T-helper 9 cell (primary cell): ENCODE data around the gene YIF1B.
"Not testable (repeated sequence)": the region's sequence is repeated elsewhere in the genome, so short reads cannot be mapped to it uniquely, and the experiment has no call there.

Experiments used
- DNase-seq: peaks from one replicate; pipeline ENCODE4 v3.0.0-alpha.2; 2020
- total RNA-seq, 2 donors: gene quantifications; one replicate each; lab custom pipeline; 2026; lab: John Stamatoyannopoulos, UW

The YIF1B gene
- total RNA-seq, result 14.0 to 22.0 reads per million in 2 donors

GRCh38 chr19:38315657-38316476 is at the start of gene YIF1B:
Gene YIF1B, minus strand, starts transcription at chr19:38315947. Its CDS starts 30 bp downstream, at chr19:38315917.
- DNase-seq, result peak; percentile 92

- DNase-seq, result not testable (repeated sequence)
Observed at GRCh38 chr19:38362946-38363688, 47.4 kb upstream of the YIF1B start.

- DNase-seq, result peak; percentile 57
Observed at GRCh38 chr19:38362076-38362945, 46.6 kb upstream of the YIF1B start.

- peak; percentile 48 for DNase-seq
Observed at GRCh38 chr19:38361633-38362075, 45.9 kb upstream of the YIF1B start.

- DNase-seq, result no peak
Observed at GRCh38 chr19:38360839-38361631, 45.3 kb upstream of the YIF1B start.

GRCh38 chr19:38360351-38360750 is 44.6 kb upstream of the YIF1B start:
- DNase-seq, result no peak

GRCh38 chr19:38359242-38360021 is 43.7 kb upstream of the YIF1B start:
- no peak for DNase-seq

- DNase-seq, result no peak
Observed at GRCh38 chr19:38358071-38358470, 42.3 kb upstream of the YIF1B start.

GRCh38 chr19:38355728-38356725 is 40.3 kb upstream of the YIF1B start:
- no peak for DNase-seq

- no peak for DNase-seq
Observed at GRCh38 chr19:38352611-38353010, 36.9 kb upstream of the YIF1B start.

- no peak for DNase-seq
Observed at GRCh38 chr19:38351865-38352395, 36.2 kb upstream of the YIF1B start.

- no peak for DNase-seq
Observed at GRCh38 chr19:38350883-38351282, 35.1 kb upstream of the YIF1B start.

- no peak for DNase-seq
Observed at GRCh38 chr19:38346837-38347236, 31.1 kb upstream of the YIF1B start.

GRCh38 chr19:38340927-38341326 is 25.2 kb upstream of the YIF1B start:
- DNase-seq, result no peak

- DNase-seq, result not testable (repeated sequence)
Observed at GRCh38 chr19:38339011-38339410, 23.3 kb upstream of the YIF1B start.

GRCh38 chr19:38337360-38337653 is 21.6 kb upstream of the YIF1B start:
- DNase-seq, result no peak

- peak; percentile 92 for DNase-seq
Observed at GRCh38 chr19:38336638-38337359, 21.1 kb upstream of the YIF1B start.

- peak; percentile 90 for DNase-seq
Observed at GRCh38 chr19:38335949-38336637, 20.3 kb upstream of the YIF1B start.
